GM21381 (cell line): ENCODE results near the gene COBLL1.
"Not testable (repeated sequence)": the region's sequence is repeated elsewhere in the genome, so short reads cannot be mapped to it uniquely, and the experiment has no call there.

Source experiments
- ATAC-seq: cut with Tn5 transposase; IDR thresholded peaks from one replicate; pipeline ENCODE4 v1.9.1; 2021; ENCODE audit warnings: mild to moderate bottlenecking, moderate library complexity; ENCODE audit not compliant: unreplicated experiment

COBLL1 gene

GRCh38 chr2:164841719-164842623, at the start of gene COBLL1:
TSS of gene COBLL1 (minus strand) at chr2:164841823. CDS start at chr2:164841196, 627 bp downstream.
- peak; percentile 61 for ATAC-seq

- ATAC-seq: no peak
Observed at GRCh38 chr2:164890544-164890943, 48.9 kb upstream of the COBLL1 start.

GRCh38 chr2:164888592-164888991, 47.0 kb upstream of the COBLL1 start:
- ATAC-seq: no peak

- no peak for ATAC-seq
Observed at GRCh38 chr2:164887434-164888144, 46.0 kb upstream of the COBLL1 start.

GRCh38 chr2:164882276-164882675, 40.7 kb upstream of the COBLL1 start:
- ATAC-seq: no peak

- ATAC-seq: no peak
Observed at GRCh38 chr2:164881524-164881923, 39.9 kb upstream of the COBLL1 start.

- ATAC-seq: no peak
Observed at GRCh38 chr2:164879901-164880535, 38.4 kb upstream of the COBLL1 start.

- no peak for ATAC-seq
Observed at GRCh38 chr2:164877927-164878326, 36.3 kb upstream of the COBLL1 start.

- no peak for ATAC-seq
Observed at GRCh38 chr2:164877169-164877568, 35.5 kb upstream of the COBLL1 start.

- no peak for ATAC-seq
Observed at GRCh38 chr2:164875334-164876205, 33.9 kb upstream of the COBLL1 start.

- ATAC-seq: no peak
Observed at GRCh38 chr2:164873210-164873908, 31.7 kb upstream of the COBLL1 start.

GRCh38 chr2:164871404-164871803, 29.8 kb upstream of the COBLL1 start:
- ATAC-seq: no peak

- ATAC-seq: no peak
Observed at GRCh38 chr2:164869420-164869772, 27.8 kb upstream of the COBLL1 start.

- ATAC-seq: no peak
Observed at GRCh38 chr2:164868563-164869419, 27.2 kb upstream of the COBLL1 start.

GRCh38 chr2:164867779-164868397, 26.3 kb upstream of the COBLL1 start:
- no peak for ATAC-seq

GRCh38 chr2:164866381-164866780, 24.8 kb upstream of the COBLL1 start:
- ATAC-seq: not testable (repeated sequence)

- ATAC-seq: no peak
Observed at GRCh38 chr2:164860694-164861042, 19.0 kb upstream of the COBLL1 start.

GRCh38 chr2:164859906-164860693, 18.5 kb upstream of the COBLL1 start:
- ATAC-seq: not testable (repeated sequence)
